IMR-90 (cell line): Measurements from ENCODE around the gene GFER. TPM values are rescaled to one million over a fixed set of nuclear protein-coding genes. Genes with fewer than 3 reads are reported as not detected.

ENCODE experiments used
- ATAC-seq: fragments of 200-7000 bp; cut with Tn5 transposase; 2 replicates; pipeline ENCODE4 v1.9.1; 2020; ENCODE audit warnings: low read depth, mild to moderate bottlenecking, moderate library complexity
- BruUV-seq: library from RNA; stranded (reverse); fragments of 400-500 nt; replicated peaks from 2 replicates; lab custom pipeline; 2021; lab: Mats Ljungman, UMichigan
- CTCF ChIA-PET: fragments of 300-600 bp; formaldehyde crosslinking; extraction: SDS; loops from one replicate; lab custom pipeline; 2021; ENCODE audit warnings: antibody characterized with exemption; lab: Yijun Ruan, JAX
- POLR2A ChIA-PET: fragments of 300-600 bp; sonication (Branson Sonifier 250); formaldehyde crosslinking; loops from one replicate; lab custom pipeline; 2022; ENCODE audit warnings: antibody characterized with exemption; ENCODE audit not compliant: unreplicated experiment; lab: Charles Lee
- DNase-seq: peaks from one replicate; pipeline ENCODE4 v3.0.0; 2013
- H2AFZ ChIP-seq: replicated peaks from 2 replicates; pipeline ENCODE3; 2013; ENCODE audit warnings: low read length, mild to moderate bottlenecking; ENCODE audit not compliant: poor library complexity
- H2AK5ac ChIP-seq: 2 replicates; pipeline ENCODE4 v1.6.1; 2013; ENCODE audit warnings: low read depth, low read length, inconsistent platforms
- H2AK9ac ChIP-seq: replicated peaks from 2 replicates; pipeline ENCODE3; 2013; ENCODE audit warnings: mild to moderate bottlenecking, low read depth, low read length, moderate library complexity; ENCODE audit not compliant: poor library complexity
- H2BK120ac ChIP-seq: 2 replicates; pipeline ENCODE4 v1.6.1; 2013; ENCODE audit warnings: low read depth, low read length, inconsistent platforms
- H2BK15ac ChIP-seq: 3 replicates; pipeline ENCODE4 v1.6.1; 2013; ENCODE audit warnings: low read depth, low read length, inconsistent platforms
- H2BK20ac ChIP-seq: 2 replicates; pipeline ENCODE4 v1.6.1; 2013; ENCODE audit warnings: low read depth, mild to moderate bottlenecking, inconsistent platforms, low read length, moderate library complexity
- H2BK5ac ChIP-seq: 2 replicates; pipeline ENCODE4 v1.6.1; 2013; ENCODE audit warnings: mild to moderate bottlenecking, low read depth, low read length, inconsistent platforms; ENCODE audit not compliant: poor library complexity, severe bottlenecking
- H3K14ac ChIP-seq: replicated peaks from 2 replicates; pipeline ENCODE4 v1.6.1; 2013; ENCODE audit warnings: low read depth, low read length, inconsistent platforms
- H3K18ac ChIP-seq: 2 replicates; pipeline ENCODE4 v1.6.1; 2013; ENCODE audit warnings: low read depth, low read length, control low read depth
- H3K23ac ChIP-seq: 2 replicates; pipeline ENCODE4 v1.6.1; 2013; ENCODE audit warnings: low read depth, low read length, inconsistent platforms
- H3K27ac ChIP-seq: 2 replicates; pipeline ENCODE4 v1.5.1; 2013; ENCODE audit warnings: mild to moderate bottlenecking, control low read depth, low read length; ENCODE audit not compliant: insufficient read depth
- H3K27me3 ChIP-seq: 2 replicates; pipeline ENCODE4 v1.6.1; 2013; ENCODE audit warnings: low read length; ENCODE audit not compliant: control insufficient read depth, insufficient read depth
- H3K36me3 ChIP-seq: 2 replicates; pipeline ENCODE4 v1.6.1; 2013; ENCODE audit warnings: low read length, mixed read lengths; ENCODE audit not compliant: control insufficient read depth, insufficient read depth
- H3K4ac ChIP-seq: 2 replicates; pipeline ENCODE4 v1.6.1; 2013; ENCODE audit warnings: low read depth, low read length, inconsistent platforms
- H3K4me1 ChIP-seq: 2 replicates; pipeline ENCODE4 v1.6.1; 2013; ENCODE audit warnings: low read length, mixed read lengths; ENCODE audit not compliant: control insufficient read depth, insufficient read depth
- H3K4me2 ChIP-seq: 2 replicates; pipeline ENCODE4 v1.6.1; 2013; ENCODE audit warnings: low read depth, mild to moderate bottlenecking, control low read depth, low read length, moderate library complexity
- H3K4me3 ChIP-seq: 2 replicates; pipeline ENCODE4 v1.5.1; 2013; ENCODE audit warnings: low read depth, mild to moderate bottlenecking, control low read depth, low read length, moderate library complexity; ENCODE audit not compliant: insufficient read depth
- H3K56ac ChIP-seq: 2 replicates; pipeline ENCODE4 v1.6.1; 2013; ENCODE audit warnings: low read length, inconsistent platforms; ENCODE audit not compliant: insufficient read depth; ENCODE audit errors: extremely low read depth
- H3K79me1 ChIP-seq, 2 experiments: 2 replicates each; pipeline ENCODE4 v1.6.1; 2013; ENCODE audit warnings: low read length in 2 of 2, inconsistent platforms in 1 of 2, low read depth in 1 of 2
- H3K9ac ChIP-seq: 2 replicates; pipeline ENCODE4 v1.6.1; 2013; ENCODE audit warnings: low read depth, low read length, control low read depth
- H3K9me1 ChIP-seq: 2 replicates; pipeline ENCODE4 v1.6.1; 2013; ENCODE audit warnings: low read length, inconsistent platforms; ENCODE audit not compliant: insufficient read depth
- H3K9me3 ChIP-seq: 2 replicates; pipeline ENCODE4 v1.6.1; 2013; ENCODE audit warnings: low read length; ENCODE audit not compliant: control insufficient read depth, insufficient read depth
- H4K20me1 ChIP-seq: 2 replicates; pipeline ENCODE4 v1.6.1; 2013; ENCODE audit warnings: low read length, inconsistent platforms; ENCODE audit not compliant: insufficient read depth
- H4K5ac ChIP-seq: 2 replicates; pipeline ENCODE4 v1.6.1; 2013; ENCODE audit warnings: mild to moderate bottlenecking, low read depth, low read length, control low read depth
- H4K8ac ChIP-seq, 2 experiments: 2 replicates each; pipeline ENCODE4 v1.6.1; 2013; ENCODE audit warnings: low read depth in 2 of 2, low read length in 2 of 2, control low read depth in 1 of 2, inconsistent platforms in 1 of 2
- H4K91ac ChIP-seq: 2 replicates; pipeline ENCODE4 v1.6.1; 2013; ENCODE audit warnings: low read depth, low read length, inconsistent platforms; ENCODE audit not compliant: insufficient read depth
- NFE2L2 ChIP-seq: fragments of 150-350 bp; IDR thresholded peaks from 2 replicates; pipeline ENCODE4 v1.6.1; 2016; ENCODE audit warnings: low read depth, mild to moderate bottlenecking, low read length
- WGBS, 2 experiments: methylation state at CpG; one replicate each; pipeline versions ENCODE4 v1.1.5 to v1.1.7; 2013; ENCODE audit warnings: missing lambda C conversion rate in 2 of 2; ENCODE audit not compliant: insufficient read length in 1 of 2; ENCODE audit errors: extremely low coverage in 2 of 2; 5-methylcytosine and 5-hydroxymethylcytosine counted together
- dilution Hi-C: fragments of 300-500 bp; cut with HindIII; formaldehyde crosslinking; loops from one replicate; pipeline ENCODE4 v1.14.3; 2018; ENCODE audit warnings: low sequenced_read_pairs; ENCODE audit not compliant: unreplicated experiment
- in situ Hi-C: fragments of 300-500 bp; cut with MboI; formaldehyde crosslinking; loops from 3 replicates; pipeline ENCODE4 v1.14.3; 2019; ENCODE audit warnings: low sequenced_read_pairs, inconsistent platforms, mixed read lengths
- intact Hi-C: fragments of 100-400 bp; cut with micrococcal nuclease; formaldehyde crosslinking; loops from 2 replicates; pipeline ENCODE4 v1.10.0; 2022
- microRNA-seq, 2 experiments: library from miRNA; stranded (forward) in 1 of 2; unstranded in 1 of 2; fragments of 10-50 nt in 1 of 2; fragments of <30 nt in 1 of 2; gene quantifications in 1 of 2; microRNA quantifications in 1 of 2; one replicate each; pipeline versions ENCODE3 to v1.1.0; 2013 to 2020; ENCODE audit not compliant: insufficient read depth in 1 of 2, insufficient read length in 1 of 2, unreplicated experiment in 1 of 2
- polyA plus RNA-seq, 3 experiments: library from polyadenylated mRNA; depleted of rRNA; stranded (reverse); fragments of >200 nt; gene quantifications; 2 replicates each; pipeline ENCODE4 v1.2.3, GENCODE V29; 2012; ENCODE audit warnings: low replicate concordance in 1 of 3
- small RNA-seq, 5 experiments: library from RNA; depleted of rRNA; stranded (forward); fragments of <200 nt; gene quantifications; one replicate each; pipeline ENCODE3, GENCODE V24; 2012
- total RNA-seq: library from RNA; depleted of rRNA; stranded (reverse); fragments of >200 nt; gene quantifications from 2 replicates; pipeline ENCODE4 v1.2.3, GENCODE V29; 2012; rRNA removed
- TF ChIP-seq, protein P1 (sequence below): fragments of 150-350 bp; IDR thresholded peaks from 2 replicates; pipeline ENCODE4 v1.6.1; 2016; ENCODE audit warnings: low read depth, mild to moderate bottlenecking, low read length, moderate library complexity, borderline replicate concordance

Gene GFER
- total and polyA plus RNA-seq, 2 of the 4 experiments (the other 2 are of a cell fraction): 6.8 to 19.8 TPM

DNA sequence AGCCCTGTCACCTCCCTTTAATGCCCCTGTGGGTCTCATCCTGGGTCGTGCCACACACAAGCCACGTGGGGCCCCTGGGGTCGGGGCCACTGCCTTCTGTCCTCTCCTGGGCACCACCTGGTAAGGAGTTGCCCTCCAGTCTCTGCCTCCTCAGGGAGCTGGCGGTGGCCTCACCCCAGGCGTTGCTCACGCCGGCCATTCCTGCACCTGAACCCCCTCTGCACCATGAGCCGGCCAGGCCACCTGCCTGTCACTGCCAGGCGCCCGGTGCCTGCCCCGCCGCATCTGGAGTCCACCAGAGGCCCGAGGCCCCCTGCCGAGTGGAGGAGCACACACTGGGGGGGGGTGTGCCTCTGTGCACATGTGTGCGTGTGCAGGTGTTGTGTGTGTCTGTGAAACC, 53.1 kb downstream of the GFER start:
- no TSS peak for BruUV-seq
- intact Hi-C loops (no loop called here), in situ Hi-C loops (no loop called here), dilution Hi-C loops (no loop called here)
- Histone ChIP-seq H3K79me1 (peaks cover 19 to 64% of the 10 kb centered on the region in 2 experiments; a peak in 3 of 4 replicates), H4K91ac (peak overlapping the region; percentile 97), H2BK120ac (peak overlapping the region; percentile 94), H3K36me3 (peaks cover 32% of the 10 kb centered on the region), H2AK9ac (peak overlapping the region; percentile 98), H3K4me1 (peaks cover 75% of the 10 kb centered on the region), H3K9me3 (no peaks in the 10 kb centered on the region), H2BK20ac (peak overlapping the region; percentile 64), H3K14ac (no peak overlapping the region), H3K27ac (peak overlapping the region; percentile 100), H2AK5ac (peak overlapping the region; percentile 86), H3K18ac (no peak overlapping the region; the same call in 1 of the 2 replicates), H3K56ac (no peak overlapping the region), H3K23ac (no peak overlapping the region), H3K9ac (no peak overlapping the region), H4K20me1 (no peaks in the 10 kb centered on the region), H4K8ac (peak overlapping the region in 1 of 2 experiments; percentile 33; a peak in 1 of 4 replicates), H2BK15ac (peak overlapping the region; percentile 84; the same call in 1 of the 3 replicates), H3K27me3 (no peaks in the 10 kb centered on the region), H3K4me3 (no peak overlapping the region), H3K9me1 (peaks cover 19% of the 10 kb centered on the region), H3K4ac (peak overlapping the region; percentile 92), H4K5ac (no peak overlapping the region; the same call in 1 of the 2 replicates), H2BK5ac (peak overlapping the region; percentile 98), H3K4me2 (no peak overlapping the region), H2AFZ (no peak overlapping the region)
- ChIA-PET POLR2A (no interaction called here), CTCF (interaction anchor here (1.0 kb wide), 1 partner anchor 15 kb away, joined by 3 read pairs; no protein-coding TSS in a partner anchor)
- ATAC-seq: no peak
- TF ChIP-seq, protein P1, sequence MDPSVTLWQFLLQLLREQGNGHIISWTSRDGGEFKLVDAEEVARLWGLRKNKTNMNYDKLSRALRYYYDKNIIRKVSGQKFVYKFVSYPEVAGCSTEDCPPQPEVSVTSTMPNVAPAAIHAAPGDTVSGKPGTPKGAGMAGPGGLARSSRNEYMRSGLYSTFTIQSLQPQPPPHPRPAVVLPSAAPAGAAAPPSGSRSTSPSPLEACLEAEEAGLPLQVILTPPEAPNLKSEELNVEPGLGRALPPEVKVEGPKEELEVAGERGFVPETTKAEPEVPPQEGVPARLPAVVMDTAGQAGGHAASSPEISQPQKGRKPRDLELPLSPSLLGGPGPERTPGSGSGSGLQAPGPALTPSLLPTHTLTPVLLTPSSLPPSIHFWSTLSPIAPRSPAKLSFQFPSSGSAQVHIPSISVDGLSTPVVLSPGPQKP: no peak
- TF ChIP-seq NFE2L2: no peak
- DNase-seq: no peak
- no CpG with 5 or more reads among the region's 15 CpGs for WGBS, 2 experiments

Small RNA genes within 50 kb of the gene (microRNA-seq; reads per million reads assigned to microRNA genes)
- gene AC005363.2 (ENCODE audit: insufficient read depth, insufficient read length): not detected
- gene RN7SL219P (ENCODE audit: insufficient read depth, insufficient read length): not detected
- not detected for gene SNORA10 (ENCODE audit: insufficient read depth, insufficient read length)
- gene SNORA64 (ENCODE audit: insufficient read depth, insufficient read length): not detected

Small RNA genes within 50 kb of the gene (small RNA-seq; reads per million reads assigned to genes)
- 0 to 0.41 (median 0) reads per million in 5 experiments for gene AC005363.2
- 0 reads per million in 5 experiments for gene RN7SL219P
- gene SNORA10: 0 reads per million in 5 experiments
- gene SNORA64: 0 reads per million in 5 experiments

Other genes starting within 250 kb of the GFER start
Only the 30 nearest of the 31 such genes appear.
- gene NME3, start 212.7 kb upstream of the GFER start, total RNA-seq: 12.7 and 15.3 TPM in 2 replicates
- 41.2 and 61.6 TPM in 2 replicates for gene NME3, start 212.7 kb upstream of the GFER start, polyA plus RNA-seq (2012; rRNA removed)
- gene EME2, start 211.4 kb upstream of the GFER start, total RNA-seq: 1.3 and 1.4 TPM in 2 replicates
- 9.6 and 11.1 TPM in 2 replicates for gene EME2, start 211.4 kb upstream of the GFER start, polyA plus RNA-seq (2012; rRNA removed)
- gene MRPS34, start 211.1 kb upstream of the GFER start, total RNA-seq: 68.5 and 73.3 TPM in 2 replicates
- 80.4 and 87.2 TPM in 2 replicates for gene MRPS34, start 211.1 kb upstream of the GFER start, polyA plus RNA-seq (2012; rRNA removed)
- 9.1 and 10.6 TPM in 2 replicates for gene SPSB3, start 201.6 kb upstream of the GFER start, total RNA-seq
- gene SPSB3, start 201.6 kb upstream of the GFER start, polyA plus RNA-seq (2012; rRNA removed): 30.8 and 34.0 TPM in 2 replicates
- gene NUBP2, start 201.2 kb upstream of the GFER start, total RNA-seq: 51.1 and 131 TPM in 2 replicates
- gene NUBP2, start 201.2 kb upstream of the GFER start, polyA plus RNA-seq (2012; rRNA removed): 62.6 and 75.9 TPM in 2 replicates
- not detected in 2 replicates for gene IGFALS, start 190.5 kb upstream of the GFER start, total RNA-seq
- gene IGFALS, start 190.5 kb upstream of the GFER start, polyA plus RNA-seq (2012; rRNA removed): not detected in 2 replicates
- 30.8 and 35.6 TPM in 2 replicates for gene HAGH, start 157.4 kb upstream of the GFER start, total RNA-seq
- 52.2 and 58.6 TPM in 2 replicates for gene HAGH, start 157.4 kb upstream of the GFER start, polyA plus RNA-seq (2012; rRNA removed)
- 85.8 and 85.9 TPM in 2 replicates for gene FAHD1, start 157.0 kb upstream of the GFER start, total RNA-seq
- 65.3 and 81.8 TPM in 2 replicates for gene FAHD1, start 157.0 kb upstream of the GFER start, polyA plus RNA-seq (2012; rRNA removed)
- under 0.01 TPM in 1 of 2 replicates, not detected in the other for gene MEIOB, start 112.0 kb upstream of the GFER start, total RNA-seq
- 0.14 TPM in 1 of 2 replicates, not detected in the other for gene MEIOB, start 112.0 kb upstream of the GFER start, polyA plus RNA-seq (2012; rRNA removed)
- gene HS3ST6, start 65.8 kb upstream of the GFER start, total RNA-seq: not detected in 2 replicates
- not detected in 2 replicates for gene HS3ST6, start 65.8 kb upstream of the GFER start, polyA plus RNA-seq (2012; rRNA removed)
- gene MSRB1, start 41.0 kb upstream of the GFER start, total RNA-seq: 11.9 and 17.0 TPM in 2 replicates
- gene MSRB1, start 41.0 kb upstream of the GFER start, polyA plus RNA-seq (2012; rRNA removed): 32.3 and 35.1 TPM in 2 replicates
- not detected in 2 replicates for gene RPL3L, start 29.5 kb upstream of the GFER start, total RNA-seq
- not detected in 2 replicates for gene RPL3L, start 29.5 kb upstream of the GFER start, polyA plus RNA-seq (2012; rRNA removed)
- 189 and 194 TPM in 2 replicates for gene NDUFB10, start 24.7 kb upstream of the GFER start, total RNA-seq
- gene NDUFB10, start 24.7 kb upstream of the GFER start, polyA plus RNA-seq (2012; rRNA removed): 220 and 287 TPM in 2 replicates
- gene RPS2, start 19.4 kb upstream of the GFER start, total RNA-seq: 2,703 and 2,852 TPM in 2 replicates
- 6,941 and 7,712 TPM in 2 replicates for gene RPS2, start 19.4 kb upstream of the GFER start, polyA plus RNA-seq (2012; rRNA removed)
- gene RNF151, start 17.3 kb upstream of the GFER start, total RNA-seq: not detected in 2 replicates
- not detected in 2 replicates for gene RNF151, start 17.3 kb upstream of the GFER start, polyA plus RNA-seq (2012; rRNA removed)
- 38.5 and 40.3 TPM in 2 replicates for gene TBL3, start 12.1 kb upstream of the GFER start, total RNA-seq
- gene TBL3, start 12.1 kb upstream of the GFER start, polyA plus RNA-seq (2012; rRNA removed): 60.8 and 61.5 TPM in 2 replicates
- gene NOXO1, start 2.7 kb upstream of the GFER start, total RNA-seq: not detected in 2 replicates
- gene NOXO1, start 2.7 kb upstream of the GFER start, polyA plus RNA-seq (2012; rRNA removed): 0.32 and 0.56 TPM in 2 replicates
- 1.8 and 1.9 TPM in 2 replicates for gene SYNGR3, start 5.8 kb downstream of the GFER start, total RNA-seq
- gene SYNGR3, start 5.8 kb downstream of the GFER start, polyA plus RNA-seq (2012; rRNA removed): 5.8 and 6.6 TPM in 2 replicates
- 3.4 and 4.4 TPM in 2 replicates for gene ZNF598, start 25.6 kb downstream of the GFER start, total RNA-seq
- 36.4 and 40.6 TPM in 2 replicates for gene ZNF598, start 25.6 kb downstream of the GFER start, polyA plus RNA-seq (2012; rRNA removed)
- gene NPW, start 35.6 kb downstream of the GFER start, total RNA-seq: 0.18 TPM in 1 of 2 replicates, not detected in the other
- 2.0 and 3.7 TPM in 2 replicates for gene NPW, start 35.6 kb downstream of the GFER start, polyA plus RNA-seq (2012; rRNA removed)
- 18.6 and 20.8 TPM in 2 replicates for gene NHERF2, start 42.7 kb downstream of the GFER start, total RNA-seq
- gene NHERF2, start 42.7 kb downstream of the GFER start, polyA plus RNA-seq (2012; rRNA removed): 77.8 and 96.6 TPM in 2 replicates
- gene NTHL1, start 63.6 kb downstream of the GFER start, total RNA-seq: 22.8 and 28.1 TPM in 2 replicates
- 28.0 and 33.3 TPM in 2 replicates for gene NTHL1, start 63.6 kb downstream of the GFER start, polyA plus RNA-seq (2012; rRNA removed)
- gene TSC2, start 63.8 kb downstream of the GFER start, total RNA-seq: 22.8 and 31.4 TPM in 2 replicates
- gene TSC2, start 63.8 kb downstream of the GFER start, polyA plus RNA-seq (2012; rRNA removed): 88.6 and 95.9 TPM in 2 replicates
- gene PKD1, start 151.7 kb downstream of the GFER start, total RNA-seq: 7.9 and 15.6 TPM in 2 replicates
- 97.3 and 118 TPM in 2 replicates for gene PKD1, start 151.7 kb downstream of the GFER start, polyA plus RNA-seq (2012; rRNA removed)
- 1.1 TPM in 2 replicates for gene RAB26, start 164.4 kb downstream of the GFER start, total RNA-seq
- gene RAB26, start 164.4 kb downstream of the GFER start, polyA plus RNA-seq (2012; rRNA removed): 4.5 and 4.8 TPM in 2 replicates
- 26.4 and 29.6 TPM in 2 replicates for gene TRAF7, start 171.6 kb downstream of the GFER start, total RNA-seq
- gene TRAF7, start 171.6 kb downstream of the GFER start, polyA plus RNA-seq (2012; rRNA removed): 52.6 and 55.1 TPM in 2 replicates
- not detected in 2 replicates for gene CASKIN1, start 212.4 kb downstream of the GFER start, total RNA-seq
- 0.05 and 0.06 TPM in 2 replicates for gene CASKIN1, start 212.4 kb downstream of the GFER start, polyA plus RNA-seq (2012; rRNA removed)
- 34.4 and 50.3 TPM in 2 replicates for gene MLST8, start 221.3 kb downstream of the GFER start, total RNA-seq
- 93.7 and 94.1 TPM in 2 replicates for gene MLST8, start 221.3 kb downstream of the GFER start, polyA plus RNA-seq (2012; rRNA removed)
- gene BRICD5, start 226.7 kb downstream of the GFER start, total RNA-seq: 0.18 and 0.28 TPM in 2 replicates
- gene BRICD5, start 226.7 kb downstream of the GFER start, polyA plus RNA-seq (2012; rRNA removed): 0.94 and 1.5 TPM in 2 replicates
- 4.1 and 5.8 TPM in 2 replicates for gene PGP, start 230.6 kb downstream of the GFER start, total RNA-seq
- 9.4 and 13.5 TPM in 2 replicates for gene PGP, start 230.6 kb downstream of the GFER start, polyA plus RNA-seq (2012; rRNA removed)